Measurements from ENCODE around the gene ATP8B3. TPM values are rescaled to one million over a fixed set of nuclear protein-coding genes. Genes with fewer than 3 reads are reported as not detected.

The ATP8B3 gene
- total and polyA plus RNA-seq, 3 experiments from 2014 or later = 0.97 to 2.4 (median 1.6) TPM

- no peaks in the 10 kb centered on the region for H3K9me3 ChIP-seq (ENCODE audit: low read length)
- H3K27ac Mint-ChIP-seq = no peak overlapping the region
- H3K4me1 Mint-ChIP-seq = peaks cover 4 to 8% (median 7%) of the 10 kb centered on the region in 3 donors
- no peak overlapping the region for H3K27ac ChIP-seq (ENCODE audit: low read depth, low read length)
- H3K36me3 Mint-ChIP-seq = no peaks in the 10 kb centered on the region
- H3K4me1 ChIP-seq (ENCODE audit: insufficient read depth, low read length) = peaks cover 7% of the 10 kb centered on the region
- H3K36me3 ChIP-seq (ENCODE audit: insufficient read depth, low read length) = no peaks in the 10 kb centered on the region
- POLR2A ChIA-PET = no interaction called here
- DNase-seq = no peak
- no peak overlapping the region for H3K4me3 Mint-ChIP-seq
- H3K27me3 ChIP-seq (ENCODE audit: insufficient read depth, low read length, poor library complexity, severe bottlenecking) = peaks cover 28% of the 10 kb centered on the region
- CTCF ChIA-PET = no interaction called here
- H3K9me3 Mint-ChIP-seq = peaks cover 0 to 4% (median 3%) of the 10 kb centered on the region in 5 donors
- peaks cover 22 to 33% of the 10 kb centered on the region in 2 donors for H3K27me3 Mint-ChIP-seq
- H3K4me3 ChIP-seq (ENCODE audit: low read length) = no peak overlapping the region
Observed at GRCh38 chr19:1742989-1743696, 68.9 kb downstream of the ATP8B3 start.

GRCh38 chr19:1739960-1740629, 72.0 kb downstream of the ATP8B3 start:
- Histone ChIP-seq H3K4me1 (ENCODE audit: insufficient read depth, low read length) (no peaks in the 10 kb centered on the region), H3K4me3 (ENCODE audit: low read length) (no peak overlapping the region), H3K27me3 (ENCODE audit: insufficient read depth, low read length, poor library complexity, severe bottlenecking) (peaks cover 5% of the 10 kb centered on the region), H3K9me3 (ENCODE audit: low read length) (no peaks in the 10 kb centered on the region), H3K27ac (ENCODE audit: low read depth, low read length) (no peak overlapping the region), H3K36me3 (ENCODE audit: insufficient read depth, low read length) (no peaks in the 10 kb centered on the region)
- ChIA-PET POLR2A (no interaction called here), CTCF (no interaction called here)
- Mint-ChIP-seq H3K4me3 (peak overlapping the region in 1 of 7 donors; percentile 30), H3K4me1 (no peaks in the 10 kb centered on the region), H3K27ac (no peak overlapping the region), H3K27me3 (peaks cover 35 to 36% of the 10 kb centered on the region in 2 donors), H3K9me3 (peaks cover 0 to 4% (median 3%) of the 10 kb centered on the region in 5 donors), H3K36me3 (no peaks in the 10 kb centered on the region)
- DNase-seq = no peak

GRCh38 chr19:1736927-1737326, 75.1 kb downstream of the ATP8B3 start:
- Mint-ChIP-seq H3K27me3 (peaks cover 37 to 51% of the 10 kb centered on the region in 2 donors), H3K4me3 (no peak overlapping the region), H3K4me1 (no peaks in the 10 kb centered on the region), H3K36me3 (no peaks in the 10 kb centered on the region), H3K27ac (peak overlapping the region in 1 of 8 donors; percentile 58), H3K9me3 (peaks cover 0 to 4% (median 3%) of the 10 kb centered on the region in 5 donors)
- no peak for DNase-seq
- peaks cover 3% of the 10 kb centered on the region for H3K27me3 ChIP-seq (ENCODE audit: insufficient read depth, low read length, poor library complexity, severe bottlenecking)
- no peaks in the 10 kb centered on the region for H3K9me3 ChIP-seq (ENCODE audit: low read length)
- ChIA-PET CTCF (no interaction called here), POLR2A (no interaction called here)
- H3K27ac ChIP-seq (ENCODE audit: low read depth, low read length) = no peak overlapping the region
- no peak overlapping the region for H3K4me3 ChIP-seq (ENCODE audit: low read length)
- no peaks in the 10 kb centered on the region for H3K4me1 ChIP-seq (ENCODE audit: insufficient read depth, low read length)
- H3K36me3 ChIP-seq (ENCODE audit: insufficient read depth, low read length) = no peaks in the 10 kb centered on the region

- ChIA-PET POLR2A (no interaction called here), CTCF (no interaction called here)
- no peak overlapping the region for H3K4me3 Mint-ChIP-seq
- Histone ChIP-seq H3K4me1 (ENCODE audit: insufficient read depth, low read length) (no peaks in the 10 kb centered on the region), H3K9me3 (ENCODE audit: low read length) (no peaks in the 10 kb centered on the region), H3K36me3 (ENCODE audit: insufficient read depth, low read length) (no peaks in the 10 kb centered on the region), H3K27me3 (ENCODE audit: insufficient read depth, low read length, poor library complexity, severe bottlenecking) (peaks cover 3% of the 10 kb centered on the region), H3K27ac (ENCODE audit: low read depth, low read length) (no peak overlapping the region), H3K4me3 (ENCODE audit: low read length) (no peak overlapping the region)
- H3K4me1 Mint-ChIP-seq = no peaks in the 10 kb centered on the region
- DNase-seq = no peak
- H3K27me3 Mint-ChIP-seq = peaks cover 37 to 51% of the 10 kb centered on the region in 2 donors
- H3K27ac Mint-ChIP-seq = no peak overlapping the region
- H3K9me3 Mint-ChIP-seq = peaks cover 0 to 4% (median 3%) of the 10 kb centered on the region in 5 donors
- H3K36me3 Mint-ChIP-seq = no peaks in the 10 kb centered on the region
Observed at GRCh38 chr19:1736280-1736679, 75.8 kb downstream of the ATP8B3 start.

- Mint-ChIP-seq H3K4me1 (no peaks in the 10 kb centered on the region), H3K4me3 (no peak overlapping the region), H3K27me3 (peaks cover 33 to 47% of the 10 kb centered on the region in 2 donors), H3K36me3 (no peaks in the 10 kb centered on the region), H3K9me3 (no peaks in the 10 kb centered on the region), H3K27ac (no peak overlapping the region)
- H3K27me3 ChIP-seq (ENCODE audit: insufficient read depth, low read length, poor library complexity, severe bottlenecking) = peaks cover 3% of the 10 kb centered on the region
- no peaks in the 10 kb centered on the region for H3K36me3 ChIP-seq (ENCODE audit: insufficient read depth, low read length)
- ChIA-PET POLR2A (interaction anchor here (0.5 kb wide), 1 partner anchor 202 kb away, joined by 3 read pairs; no protein-coding TSS in a partner anchor), CTCF (no interaction called here)
- no peak overlapping the region for H3K4me3 ChIP-seq (ENCODE audit: low read length)
- no peak for DNase-seq
- no peaks in the 10 kb centered on the region for H3K4me1 ChIP-seq (ENCODE audit: insufficient read depth, low read length)
- no peak overlapping the region for H3K27ac ChIP-seq (ENCODE audit: low read depth, low read length)
- no peaks in the 10 kb centered on the region for H3K9me3 ChIP-seq (ENCODE audit: low read length)
Observed at GRCh38 chr19:1734321-1734966, 77.6 kb downstream of the ATP8B3 start.

Other genes starting within 250 kb of the ATP8B3 start
- 10 to 100 TPM; 10.8 TPM for gene MEX3D, start 244.0 kb downstream of the ATP8B3 start, total RNA-seq
- gene MEX3D, start 244.0 kb downstream of the ATP8B3 start, polyA plus RNA-seq = not detected
- gene MBD3, start 219.4 kb downstream of the ATP8B3 start, total RNA-seq = 100 to 1,000 TPM; 127 to 138 TPM
- 13.7 TPM for gene MBD3, start 219.4 kb downstream of the ATP8B3 start, polyA plus RNA-seq
- 100 to 1,000 TPM; 239 to 266 TPM for gene UQCR11, start 206.8 kb downstream of the ATP8B3 start, total RNA-seq
- 613 TPM for gene UQCR11, start 206.8 kb downstream of the ATP8B3 start, polyA plus RNA-seq
- gene TCF3, start 159.7 kb downstream of the ATP8B3 start, total RNA-seq = 10 to 100 TPM; 96.0 to 97.0 TPM
- 13.3 TPM for gene TCF3, start 159.7 kb downstream of the ATP8B3 start, polyA plus RNA-seq
- gene ONECUT3, start 58.8 kb downstream of the ATP8B3 start, total RNA-seq = not detected
- gene ONECUT3, start 58.8 kb downstream of the ATP8B3 start, polyA plus RNA-seq = not detected
- 10 to 100 TPM; 61.0 to 63.7 TPM for gene REXO1, start 36.2 kb upstream of the ATP8B3 start, total RNA-seq
- gene REXO1, start 36.2 kb upstream of the ATP8B3 start, polyA plus RNA-seq = 8.7 TPM
- gene KLF16, start 51.3 kb upstream of the ATP8B3 start, total RNA-seq = 10 to 100 TPM; 42.8 to 43.1 TPM
- 0.92 TPM for gene KLF16, start 51.3 kb upstream of the ATP8B3 start, polyA plus RNA-seq
- 100 to 1,000 TPM; 105 to 114 TPM for gene ABHD17A, start 73.2 kb upstream of the ATP8B3 start, total RNA-seq
- 252 TPM for gene ABHD17A, start 73.2 kb upstream of the ATP8B3 start, polyA plus RNA-seq
- gene ADAT3, start 93.1 kb upstream of the ATP8B3 start, total RNA-seq = 1 to 10 TPM; 6.3 to 6.6 TPM
- 4.6 TPM for gene ADAT3, start 93.1 kb upstream of the ATP8B3 start, polyA plus RNA-seq
- 10 to 100 TPM; 38.6 to 40.6 TPM for gene SCAMP4, start 93.1 kb upstream of the ATP8B3 start, total RNA-seq
- gene SCAMP4, start 93.1 kb upstream of the ATP8B3 start, polyA plus RNA-seq = 16.3 TPM
- 10 to 100 TPM; 62.1 to 63.5 TPM for gene CSNK1G2, start 128.9 kb upstream of the ATP8B3 start, total RNA-seq
- 58.2 TPM for gene CSNK1G2, start 128.9 kb upstream of the ATP8B3 start, polyA plus RNA-seq
- 10 to 100 TPM; 18.6 to 22.5 TPM for gene BTBD2, start 203.4 kb upstream of the ATP8B3 start, total RNA-seq
- gene BTBD2, start 203.4 kb upstream of the ATP8B3 start, polyA plus RNA-seq = 5.3 TPM
- 100 to 1,000 TPM; 137 to 147 TPM for gene MKNK2, start 239.0 kb upstream of the ATP8B3 start, total RNA-seq
- gene MKNK2, start 239.0 kb upstream of the ATP8B3 start, polyA plus RNA-seq = 50.8 TPM

Data from CD8-positive, alpha-beta memory T cell (primary cell).